Suppressor macrophage treated with lipopolysaccharide for 1 hour (primary cell): ENCODE data around the gene ATAD2B.
"Not testable (repeated sequence)": the region's sequence is repeated elsewhere in the genome, so short reads cannot be mapped to it uniquely, and the experiment has no call there.

ENCODE experiments used
- DNase-seq, 3 donors: peaks; one replicate each; pipeline ENCODE4 v3.0.0-alpha.2; 2020 to 2022

ATAD2B gene

GRCh38 chr2:23782646-23783045, 144.3 kb downstream of the ATAD2B start:
- DNase-seq = no peak

DNA sequence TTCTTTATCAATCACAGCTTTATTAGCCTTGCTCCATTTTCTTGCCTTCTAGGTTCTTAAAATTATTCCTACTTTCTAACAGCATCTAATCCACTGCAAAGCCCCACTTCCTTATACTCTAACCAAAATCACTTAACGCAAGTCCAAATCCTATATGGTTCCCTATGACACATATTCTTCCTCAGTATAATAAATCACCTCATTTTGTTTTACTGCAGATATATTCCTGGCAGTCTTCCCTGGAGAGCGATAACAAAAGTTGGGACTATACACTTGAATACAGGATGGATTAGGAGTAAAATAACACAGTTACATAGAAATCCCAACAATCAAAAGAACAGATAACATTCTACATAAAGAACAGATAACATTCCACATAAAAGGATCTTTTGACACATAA, 144.8 kb downstream of the ATAD2B start:
- no peak for DNase-seq

- DNase-seq = not testable (repeated sequence)
These were observed 146.5 kb downstream of the ATAD2B start for GRCh38 chr2:23780465-23780864.

DNA sequence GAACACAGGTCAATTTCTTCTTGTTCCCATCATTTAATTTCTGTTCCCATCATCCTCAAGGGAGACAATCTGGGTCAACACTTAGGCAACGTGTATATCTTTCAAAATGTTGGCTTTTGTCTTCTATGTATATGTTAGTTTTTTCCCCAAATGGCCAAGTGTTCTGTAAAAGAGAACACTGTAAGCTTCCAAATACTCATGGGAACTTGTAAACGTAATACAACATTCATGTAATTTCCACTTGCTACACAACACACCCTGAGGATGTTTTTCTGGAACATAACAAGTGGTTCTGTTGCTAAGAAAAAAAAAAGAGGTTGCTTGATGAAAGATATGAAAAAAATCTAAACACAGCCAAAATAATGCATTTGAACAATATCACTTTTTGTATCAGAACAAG, 149.1 kb downstream of the ATAD2B start:
- no peak for DNase-seq

- no peak for DNase-seq
These were observed 150.9 kb downstream of the ATAD2B start for GRCh38 chr2:23776021-23776420.

- no peak for DNase-seq
These were observed 154.2 kb downstream of the ATAD2B start for GRCh38 chr2:23772684-23773083.

- no peak for DNase-seq
These were observed 154.9 kb downstream of the ATAD2B start for GRCh38 chr2:23772056-23772455.

- DNase-seq = no peak
These were observed 157.6 kb downstream of the ATAD2B start for GRCh38 chr2:23769364-23769763.

- DNase-seq = peak in 2 of 3 donors; percentile 41 to 58
These were observed 158.9 kb downstream of the ATAD2B start for GRCh38 chr2:23767876-23768621.

GRCh38 chr2:23762141-23762540, 164.8 kb downstream of the ATAD2B start:
- no peak for DNase-seq

- peak in 2 of 3 donors; percentile 7 to 25 for DNase-seq
These were observed 165.3 kb downstream of the ATAD2B start for GRCh38 chr2:23761638-23762037.

- peak in 2 of 3 donors; percentile 14 to 40 for DNase-seq
These were observed 166.2 kb downstream of the ATAD2B start for GRCh38 chr2:23760736-23761135.

GRCh38 chr2:23757686-23758433, 169.1 kb downstream of the ATAD2B start:
- DNase-seq = peak; percentile 72 to 87 (median 87)

DNA sequence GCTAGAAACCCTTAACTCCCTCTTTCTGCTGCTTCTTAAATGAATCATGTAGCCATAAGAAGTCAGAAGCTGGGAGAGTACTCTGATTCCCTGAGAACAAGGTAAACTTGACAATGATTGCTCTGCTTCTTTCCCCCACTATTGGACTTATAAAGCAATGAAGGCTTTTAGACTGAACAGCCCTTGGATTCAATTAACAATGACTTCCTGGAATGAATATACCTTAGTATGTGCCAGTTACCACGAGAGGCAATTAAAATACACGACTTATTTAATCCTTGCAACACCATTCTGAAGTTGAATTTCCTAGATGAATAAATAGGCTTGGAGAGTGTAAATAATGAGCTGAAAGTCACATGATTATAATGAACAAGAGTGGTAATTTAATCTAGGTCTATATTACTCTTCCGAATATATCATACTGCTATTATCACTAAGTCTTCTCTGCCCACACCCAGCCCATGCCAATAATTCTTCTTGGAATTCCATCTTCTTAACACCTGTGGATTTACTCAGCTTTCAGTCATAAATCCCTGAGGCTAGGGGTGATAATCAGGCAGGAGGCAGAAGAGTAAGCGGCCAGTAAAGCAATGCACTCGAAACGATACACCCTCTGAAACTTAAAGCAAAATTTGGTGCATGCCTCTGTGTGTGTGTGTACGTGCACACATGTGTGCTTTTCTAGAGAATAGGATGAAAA, 170.2 kb downstream of the ATAD2B start:
- no peak for DNase-seq

DNA sequence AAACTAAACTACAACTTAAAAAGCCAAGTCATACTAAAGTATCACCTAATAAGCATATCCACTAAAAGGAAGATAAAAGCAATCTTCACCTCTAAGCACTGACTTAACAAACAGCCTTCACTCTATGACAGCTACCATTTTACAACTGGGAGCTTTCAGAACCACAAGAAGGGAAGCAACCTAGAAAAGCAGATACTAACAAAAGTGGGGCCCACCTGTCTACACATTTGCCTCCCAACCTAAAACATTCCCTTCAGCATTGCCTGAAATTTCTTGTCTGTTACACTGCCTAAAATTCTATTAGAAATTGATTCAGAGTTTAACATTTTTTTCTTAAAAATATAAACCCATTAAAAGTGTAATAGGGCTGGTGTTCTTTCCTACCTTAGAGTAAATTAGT, 172.0 kb downstream of the ATAD2B start:
- DNase-seq = no peak

- no peak for DNase-seq
These were observed 173.5 kb downstream of the ATAD2B start for GRCh38 chr2:23753291-23754010.

GRCh38 chr2:23751747-23752265, 175.1 kb downstream of the ATAD2B start:
- DNase-seq = no peak

- DNase-seq = no peak
These were observed 180.6 kb downstream of the ATAD2B start for GRCh38 chr2:23746141-23746863.

GRCh38 chr2:23745726-23746105, 181.2 kb downstream of the ATAD2B start:
- no peak for DNase-seq

- DNase-seq = no peak
These were observed 181.7 kb downstream of the ATAD2B start for GRCh38 chr2:23745068-23745725.

DNA sequence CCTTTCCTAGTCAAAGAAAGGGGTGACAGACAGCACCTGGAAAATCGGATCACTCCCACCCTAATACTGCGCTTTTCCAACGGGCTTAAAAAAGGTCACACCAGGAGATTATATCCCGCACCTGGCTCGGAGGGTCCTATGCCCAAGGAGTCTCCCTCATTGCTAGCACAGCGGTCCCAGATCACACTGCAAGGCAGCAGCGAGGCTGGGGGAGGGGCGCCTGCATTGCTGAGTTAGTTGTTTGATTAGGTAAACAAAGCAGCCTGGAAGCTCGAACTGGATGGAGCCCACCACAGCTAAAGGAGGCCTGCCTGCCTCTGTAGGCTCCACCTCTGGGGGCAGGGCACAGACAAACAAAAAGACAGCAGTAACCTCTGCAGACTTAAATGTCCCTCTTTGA, 190.1 kb downstream of the ATAD2B start:
- not testable (repeated sequence) for DNase-seq
